OCI-LY1 (cell line): ENCODE data around the gene SAMD5.

Source experiments
- EZH2 ChIP-seq: fragments of 200-600 bp; sonication (generic), shearing (Covaris generic); IDR thresholded peaks from 2 replicates; pipeline ENCODE4 v1.8.0; 2017; ENCODE audit warnings: borderline replicate concordance, mixed run types, mild to moderate bottlenecking, antibody characterized with exemption, low read length, moderate library complexity, mixed read lengths
- TF ChIP-seq, protein P1 (sequence below): fragments of 200-600 bp; sonication (generic), shearing (Covaris generic); IDR thresholded peaks from 2 replicates; pipeline ENCODE4 v1.5.1; 2017; ENCODE audit warnings: mild to moderate bottlenecking, antibody characterized with exemption, low read length, moderate library complexity, mixed read lengths

DNA sequence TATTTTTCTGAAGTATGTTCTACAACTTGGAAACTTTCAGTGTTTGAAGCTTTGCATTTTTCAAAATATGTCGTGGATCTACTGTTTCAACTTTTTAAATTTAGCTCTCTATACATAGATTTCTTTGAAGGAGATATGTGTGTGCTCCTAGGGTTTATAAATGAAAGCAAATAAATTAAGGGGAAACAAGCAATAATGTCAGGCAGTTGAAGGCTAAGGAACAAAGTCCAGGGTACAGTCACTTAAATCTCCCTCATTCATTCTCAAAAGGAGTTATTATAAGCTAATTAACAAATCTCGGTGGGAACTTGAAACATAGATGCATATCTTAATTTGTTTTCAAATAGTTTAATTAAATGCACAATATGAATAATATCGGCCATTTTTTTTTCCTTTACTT, 79.4 kb downstream of the SAMD5 start:
- TF ChIP-seq, protein P1, sequence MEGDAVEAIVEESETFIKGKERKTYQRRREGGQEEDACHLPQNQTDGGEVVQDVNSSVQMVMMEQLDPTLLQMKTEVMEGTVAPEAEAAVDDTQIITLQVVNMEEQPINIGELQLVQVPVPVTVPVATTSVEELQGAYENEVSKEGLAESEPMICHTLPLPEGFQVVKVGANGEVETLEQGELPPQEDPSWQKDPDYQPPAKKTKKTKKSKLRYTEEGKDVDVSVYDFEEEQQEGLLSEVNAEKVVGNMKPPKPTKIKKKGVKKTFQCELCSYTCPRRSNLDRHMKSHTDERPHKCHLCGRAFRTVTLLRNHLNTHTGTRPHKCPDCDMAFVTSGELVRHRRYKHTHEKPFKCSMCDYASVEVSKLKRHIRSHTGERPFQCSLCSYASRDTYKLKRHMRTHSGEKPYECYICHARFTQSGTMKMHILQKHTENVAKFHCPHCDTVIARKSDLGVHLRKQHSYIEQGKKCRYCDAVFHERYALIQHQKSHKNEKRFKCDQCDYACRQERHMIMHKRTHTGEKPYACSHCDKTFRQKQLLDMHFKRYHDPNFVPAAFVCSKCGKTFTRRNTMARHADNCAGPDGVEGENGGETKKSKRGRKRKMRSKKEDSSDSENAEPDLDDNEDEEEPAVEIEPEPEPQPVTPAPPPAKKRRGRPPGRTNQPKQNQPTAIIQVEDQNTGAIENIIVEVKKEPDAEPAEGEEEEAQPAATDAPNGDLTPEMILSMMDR: no peak
- no peak for TF ChIP-seq EZH2
